Measurements from ENCODE around the gene MN1. TPM values are rescaled to one million over a fixed set of nuclear protein-coding genes. Genes with fewer than 3 reads are reported as not detected.
A peak's percentile ranks its signal among the peaks of the same experiment; 100 is the strongest.

The MN1 gene
- total RNA-seq, 1 donor: 6.2 TPM

- no peaks in the 10 kb centered on the region for H3K36me3 ChIP-seq (ENCODE audit: insufficient read depth, low read length)
- no peaks in the 10 kb centered on the region for H3K79me2 ChIP-seq (ENCODE audit: insufficient read depth, low read length)
- no peak overlapping the region for H3K27ac ChIP-seq (ENCODE audit: low read depth, low read length)
- peaks cover 28% of the 10 kb centered on the region for H3K27me3 ChIP-seq (ENCODE audit: insufficient read depth, low read length)
- DNase-seq (ENCODE audit: insufficient read length, low spot score, missing footprints): peak; percentile 61
- H3K4me1 ChIP-seq (ENCODE audit: insufficient read depth, low read length): no peaks in the 10 kb centered on the region
- no peaks in the 10 kb centered on the region for H4K20me1 ChIP-seq (ENCODE audit: insufficient read depth, low read length)
- TF ChIP-seq, protein P1, sequence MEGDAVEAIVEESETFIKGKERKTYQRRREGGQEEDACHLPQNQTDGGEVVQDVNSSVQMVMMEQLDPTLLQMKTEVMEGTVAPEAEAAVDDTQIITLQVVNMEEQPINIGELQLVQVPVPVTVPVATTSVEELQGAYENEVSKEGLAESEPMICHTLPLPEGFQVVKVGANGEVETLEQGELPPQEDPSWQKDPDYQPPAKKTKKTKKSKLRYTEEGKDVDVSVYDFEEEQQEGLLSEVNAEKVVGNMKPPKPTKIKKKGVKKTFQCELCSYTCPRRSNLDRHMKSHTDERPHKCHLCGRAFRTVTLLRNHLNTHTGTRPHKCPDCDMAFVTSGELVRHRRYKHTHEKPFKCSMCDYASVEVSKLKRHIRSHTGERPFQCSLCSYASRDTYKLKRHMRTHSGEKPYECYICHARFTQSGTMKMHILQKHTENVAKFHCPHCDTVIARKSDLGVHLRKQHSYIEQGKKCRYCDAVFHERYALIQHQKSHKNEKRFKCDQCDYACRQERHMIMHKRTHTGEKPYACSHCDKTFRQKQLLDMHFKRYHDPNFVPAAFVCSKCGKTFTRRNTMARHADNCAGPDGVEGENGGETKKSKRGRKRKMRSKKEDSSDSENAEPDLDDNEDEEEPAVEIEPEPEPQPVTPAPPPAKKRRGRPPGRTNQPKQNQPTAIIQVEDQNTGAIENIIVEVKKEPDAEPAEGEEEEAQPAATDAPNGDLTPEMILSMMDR (IDR thresholded peaks at IDR 0.05; ENCODE audit: extremely low read depth, low read depth, low read length): no peak
- no peak overlapping the region for H3K4me2 ChIP-seq (ENCODE audit: insufficient read depth, low read length)
- no peaks in the 10 kb centered on the region for H3K9me3 ChIP-seq (ENCODE audit: low read depth, low read length)
- no peak overlapping the region for H2AFZ ChIP-seq (ENCODE audit: low read length)
- H3K4me3 ChIP-seq (ENCODE audit: insufficient read depth, low read length): no peak overlapping the region
Observed at GRCh38 chr22:27790376-27791158, 11.0 kb downstream of the MN1 start.

GRCh38 chr22:27788500-27789288 is 12.9 kb downstream of the MN1 start:
- TF ChIP-seq, protein P1 (IDR thresholded peaks at IDR 0.05; ENCODE audit: extremely low read depth, low read depth, low read length): no peak
- DNase-seq (ENCODE audit: insufficient read length, low spot score, missing footprints): peak; percentile 10
- no peaks in the 10 kb centered on the region for H3K9me3 ChIP-seq (ENCODE audit: low read depth, low read length)
- H3K4me3 ChIP-seq (ENCODE audit: insufficient read depth, low read length): no peak overlapping the region
- H4K20me1 ChIP-seq (ENCODE audit: insufficient read depth, low read length): no peaks in the 10 kb centered on the region
- no peaks in the 10 kb centered on the region for H3K79me2 ChIP-seq (ENCODE audit: insufficient read depth, low read length)
- H3K27ac ChIP-seq (ENCODE audit: low read depth, low read length): no peak overlapping the region
- no peak overlapping the region for H2AFZ ChIP-seq (ENCODE audit: low read length)
- no peak overlapping the region for H3K4me2 ChIP-seq (ENCODE audit: insufficient read depth, low read length)
- H3K4me1 ChIP-seq (ENCODE audit: insufficient read depth, low read length): no peaks in the 10 kb centered on the region
- H3K36me3 ChIP-seq (ENCODE audit: insufficient read depth, low read length): no peaks in the 10 kb centered on the region
- peaks cover 32% of the 10 kb centered on the region for H3K27me3 ChIP-seq (ENCODE audit: insufficient read depth, low read length)

DNA sequence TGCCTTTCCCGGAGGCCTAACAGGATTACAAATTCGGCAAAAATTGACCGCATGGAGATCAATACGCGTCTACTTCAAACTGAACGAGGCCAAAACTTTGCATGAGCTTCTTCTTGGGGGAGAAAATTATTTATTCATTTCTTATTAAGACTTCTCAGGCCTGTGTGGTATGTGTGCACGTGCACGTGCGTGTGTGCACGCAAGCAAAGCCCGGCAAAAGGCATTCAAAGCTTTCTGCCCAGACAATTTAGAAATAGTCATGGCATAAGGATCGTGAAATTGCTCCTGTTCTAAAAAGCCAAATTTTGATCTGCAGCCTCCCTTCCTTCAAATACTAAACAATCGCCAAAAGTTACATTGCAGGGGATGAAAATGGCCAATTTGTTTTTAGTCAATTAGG is 14.6 kb downstream of the MN1 start:
- no peak overlapping the region for H3K4me2 ChIP-seq (ENCODE audit: insufficient read depth, low read length)
- no peaks in the 10 kb centered on the region for H3K4me1 ChIP-seq (ENCODE audit: insufficient read depth, low read length)
- H3K27me3 ChIP-seq (ENCODE audit: insufficient read depth, low read length): peaks cover 20% of the 10 kb centered on the region
- no peak overlapping the region for H2AFZ ChIP-seq (ENCODE audit: low read length)
- no peak for DNase-seq (ENCODE audit: insufficient read length, low spot score, missing footprints)
- H3K4me3 ChIP-seq (ENCODE audit: insufficient read depth, low read length): no peak overlapping the region
- TF ChIP-seq, protein P1 (IDR thresholded peaks at IDR 0.05; ENCODE audit: extremely low read depth, low read depth, low read length): no peak
- no peaks in the 10 kb centered on the region for H3K79me2 ChIP-seq (ENCODE audit: insufficient read depth, low read length)
- no peaks in the 10 kb centered on the region for H3K36me3 ChIP-seq (ENCODE audit: insufficient read depth, low read length)
- no peak overlapping the region for H3K27ac ChIP-seq (ENCODE audit: low read depth, low read length)
- H3K9me3 ChIP-seq (ENCODE audit: low read depth, low read length): no peaks in the 10 kb centered on the region
- no peaks in the 10 kb centered on the region for H4K20me1 ChIP-seq (ENCODE audit: insufficient read depth, low read length)

Measured in osteoblast (primary cell).